NCI-H1092 treated with DMSO at 0.1 percent for 48 hours (cell line): ENCODE data around the gene NLRC5.
"Not testable (repeated sequence)": the region's sequence is repeated elsewhere in the genome, so short reads cannot be mapped to it uniquely, and the experiment has no call there.

ENCODE experiments used
- DNase-seq: peaks from one replicate; lab custom pipeline; 2025; lab: John Stamatoyannopoulos, UW

The NLRC5 gene

GRCh38 chr16:57098188-57098841, 109.0 kb downstream of the NLRC5 start:
- DNase-seq: no peak

- DNase-seq: not testable (repeated sequence)
Measured at GRCh38 chr16:57099965-57100364, 110.6 kb downstream of the NLRC5 start.

- no peak for DNase-seq
Measured at GRCh38 chr16:57100445-57100844, 111.1 kb downstream of the NLRC5 start.

- DNase-seq: no peak
Measured at GRCh38 chr16:57102888-57103851, 113.8 kb downstream of the NLRC5 start.

- DNase-seq: no peak
Measured at GRCh38 chr16:57104706-57105105, 115.3 kb downstream of the NLRC5 start.

- DNase-seq: no peak
Measured at GRCh38 chr16:57105184-57105583, 115.8 kb downstream of the NLRC5 start.

- no peak for DNase-seq
Measured at GRCh38 chr16:57106767-57107166, 117.4 kb downstream of the NLRC5 start.

GRCh38 chr16:57107321-57107922, 118.1 kb downstream of the NLRC5 start:
- no peak for DNase-seq

GRCh38 chr16:57108432-57108831, 119.1 kb downstream of the NLRC5 start:
- no peak for DNase-seq

GRCh38 chr16:57109259-57110105, 120.1 kb downstream of the NLRC5 start:
- not testable (repeated sequence) for DNase-seq

- no peak for DNase-seq
Measured at GRCh38 chr16:57110937-57111336, 121.6 kb downstream of the NLRC5 start.

GRCh38 chr16:57111420-57111819, 122.1 kb downstream of the NLRC5 start:
- DNase-seq: no peak

GRCh38 chr16:57112403-57113041, 123.2 kb downstream of the NLRC5 start:
- DNase-seq: no peak

- DNase-seq: no peak
Measured at GRCh38 chr16:57113042-57113453, 123.7 kb downstream of the NLRC5 start.

GRCh38 chr16:57113664-57114063, 124.3 kb downstream of the NLRC5 start:
- no peak for DNase-seq

GRCh38 chr16:57115168-57115513, 125.8 kb downstream of the NLRC5 start:
- DNase-seq: no peak

- peak; percentile 84 for DNase-seq
Measured at GRCh38 chr16:57115514-57116182, 126.3 kb downstream of the NLRC5 start.

- DNase-seq: no peak
Measured at GRCh38 chr16:57118461-57119084, 129.2 kb downstream of the NLRC5 start.

- no peak for DNase-seq
Measured at GRCh38 chr16:57123216-57123973, 134.0 kb downstream of the NLRC5 start.
